Upper lobe of left lung (tissue), 6 donors: ENCODE data around the gene MMP19. TPM values are rescaled to one million over a fixed set of nuclear protein-coding genes. Genes with fewer than 3 reads are reported as not detected.

Source experiments
- ATAC-seq, 2 donors: fragments of 200-7000 bp; cut with Tn5 transposase; one replicate each; pipeline ENCODE4 v1.9.1; 2022; ENCODE audit warnings: mild to moderate bottlenecking in 2 of 2, moderate library complexity in 2 of 2; ENCODE audit not compliant: low FRiP score in 2 of 2
- DNase-seq, 2 donors: peaks; one replicate each; pipeline ENCODE4 v3.0.0-alpha.2; 2019 to 2020
- H3K27ac ChIP-seq, 4 donors: fragments of 200-600 bp; sonication (generic); one replicate each; pipeline ENCODE4 v1.5.1; 2016 to 2019
- H3K27me3 ChIP-seq, 4 donors: fragments of 200-600 bp; sonication (generic); one replicate each; pipeline ENCODE4 v1.5.1; 2017 to 2019
- H3K36me3 ChIP-seq, 4 donors: fragments of 200-600 bp; sonication (generic); one replicate each; pipeline ENCODE4 v1.5.1; 2016 to 2019
- H3K4me1 ChIP-seq, 4 donors: fragments of 200-600 bp; sonication (generic); one replicate each; pipeline ENCODE4 v1.5.1; 2018 to 2019
- H3K4me3 ChIP-seq, 4 donors: fragments of 200-600 bp; sonication (generic); one replicate each; pipeline ENCODE4 v1.5.1; 2017 to 2019; ENCODE audit warnings: mild to moderate bottlenecking in 2 of 4, moderate library complexity in 1 of 4
- H3K9me3 ChIP-seq, 4 donors: fragments of 200-600 bp; sonication (generic); one replicate each; pipeline ENCODE4 v1.5.1; 2018 to 2019
- CTCF ChIP-seq, 6 experiments: fragments of 450-650 bp in 4 of 6; fragments of 200-600 bp in 2 of 6; sonication (generic) in 2 of 6; IDR thresholded peaks; one replicate each; pipeline ENCODE4 v1.5.1; 2016 to 2019; ENCODE audit warnings: antibody characterized with exemption in 6 of 6
- EP300 ChIP-seq, 4 donors: sonication (generic); formaldehyde crosslinking; IDR thresholded peaks; one replicate each; pipeline ENCODE4 v1.5.1; 2017; ENCODE audit warnings: antibody characterized with exemption in 4 of 4, control low read depth in 2 of 4
- POLR2A ChIP-seq, 4 donors: fragments of 450-650 bp; IDR thresholded peaks; one replicate each; pipeline ENCODE4 v1.5.1; 2016 to 2017; ENCODE audit warnings: antibody characterized with exemption in 4 of 4, mild to moderate bottlenecking in 2 of 4
- POLR2AphosphoS5 ChIP-seq, 2 donors: sonication (generic); formaldehyde crosslinking; IDR thresholded peaks; one replicate each; pipeline ENCODE4 v1.5.1; 2017; ENCODE audit warnings: antibody characterized with exemption in 2 of 2
- WGBS, 2 donors: methylation state at CpG; one replicate each; pipeline ENCODE4 v1.1.5; 2017 to 2018; 5-methylcytosine and 5-hydroxymethylcytosine counted together
- total RNA-seq, 6 donors: library from RNA; depleted of rRNA in 4 of 6; stranded (reverse); fragments of >200 nt in 4 of 6; gene quantifications; one replicate each; pipeline versions ENCODE4 v1.1.0 to v1.2.1, GENCODE V29; 2016 to 2021
- donor health status: DM: no; HTN: no; CAD: no; lungs with moderate emphysema.
- donor health status: DM: no; HTN: yes; CAD: no; lungs with severe emphysema.

Gene MMP19
- total RNA-seq, 6 donors from 2014 or later = 13.6 to 122 (median 42.3) TPM

DNA sequence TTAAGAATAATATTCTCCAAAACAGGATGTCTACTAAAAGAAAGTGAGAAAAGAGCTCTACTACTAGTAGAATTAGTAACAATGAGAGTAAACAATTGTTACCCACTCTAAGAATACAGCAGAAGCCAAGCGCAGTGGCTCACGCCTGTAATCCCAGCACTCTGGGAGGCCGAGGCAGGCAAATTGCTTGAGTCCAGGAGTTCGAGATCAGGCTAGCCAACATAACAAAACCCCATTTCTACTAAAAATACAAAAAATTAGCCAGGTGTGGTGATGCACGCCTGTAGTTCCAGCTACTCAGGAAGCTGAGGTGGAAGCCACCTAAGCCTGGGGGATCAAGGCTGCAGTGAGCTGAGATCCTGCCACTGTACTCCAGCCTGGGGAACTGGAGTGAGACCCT is 18.0 kb downstream of the MMP19 start:
- WGBS, 2 donors = 77 to 88% methylated on average over 5 of the region's 5 CpGs
- ATAC-seq = no peak
- peak overlapping the region in 1 of 4 donors; percentile 10 for H3K27ac ChIP-seq
- TF ChIP-seq EP300 (IDR thresholded peaks at IDR 0.05) = no peak
- no peak for DNase-seq
- H3K27me3 ChIP-seq = no peaks in the 10 kb centered on the region
- peaks cover 33 to 52% (median 42%) of the 10 kb centered on the region in 4 donors for H3K4me1 ChIP-seq
- no peak overlapping the region for H3K4me3 ChIP-seq
- no peaks in the 10 kb centered on the region for H3K9me3 ChIP-seq
- peaks cover 19 to 35% (median 29%) of the 10 kb centered on the region in 4 donors for H3K36me3 ChIP-seq

- peak overlapping the region in 1 of 4 donors; percentile 12 for H3K27ac ChIP-seq
- no peak overlapping the region for H3K4me3 ChIP-seq
- WGBS, 2 donors = 74 to 85% methylated on average over 4 of the region's 4 CpGs
- H3K9me3 ChIP-seq = no peaks in the 10 kb centered on the region
- ATAC-seq (no peak), DNase-seq (no peak)
- peaks cover 35 to 51% (median 44%) of the 10 kb centered on the region in 4 donors for H3K4me1 ChIP-seq
- H3K36me3 ChIP-seq = peaks cover 19 to 42% (median 31%) of the 10 kb centered on the region in 4 donors
- no peaks in the 10 kb centered on the region for H3K27me3 ChIP-seq
- no peak for TF ChIP-seq EP300 (IDR thresholded peaks at IDR 0.05)
- TF ChIP-seq POLR2A (IDR thresholded peaks at IDR 0.05) = no peak
- no peak for TF ChIP-seq CTCF (IDR thresholded peaks at IDR 0.05)
- TF ChIP-seq POLR2AphosphoS5 (IDR thresholded peaks at IDR 0.05) = no peak
Measured at GRCh38 chr12:55823419-55823818, 19.3 kb downstream of the MMP19 start.

DNA sequence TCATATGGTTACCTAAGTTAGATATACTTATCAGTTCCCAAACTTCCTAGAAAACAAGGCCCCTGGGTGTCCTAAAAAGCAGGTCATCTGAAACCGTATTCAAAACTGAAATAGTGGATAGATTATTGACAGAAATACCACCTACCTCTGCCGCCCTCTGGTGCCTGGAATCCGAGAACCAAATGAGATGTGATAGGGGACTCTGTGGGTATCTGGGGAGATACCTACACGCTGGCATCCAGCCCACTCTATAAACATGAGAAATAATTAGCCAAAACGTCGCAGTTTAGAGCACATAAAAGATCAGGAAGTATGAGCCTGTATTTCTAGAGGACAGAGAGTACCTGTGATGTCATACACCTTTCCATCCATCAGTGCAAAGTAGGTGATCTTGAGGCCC is 20.5 kb downstream of the MMP19 start:
- H3K27me3 ChIP-seq = no peaks in the 10 kb centered on the region
- H3K9me3 ChIP-seq = no peaks in the 10 kb centered on the region
- no peak for DNase-seq
- no peak overlapping the region for H3K27ac ChIP-seq
- TF ChIP-seq EP300 (IDR thresholded peaks at IDR 0.05) (no peak), POLR2A (IDR thresholded peaks at IDR 0.05) (no peak), POLR2AphosphoS5 (IDR thresholded peaks at IDR 0.05) (no peak), CTCF (IDR thresholded peaks at IDR 0.05) (no peak)
- peaks cover 24 to 41% (median 34%) of the 10 kb centered on the region in 4 donors for H3K4me1 ChIP-seq
- peaks cover 19 to 42% (median 31%) of the 10 kb centered on the region in 4 donors for H3K36me3 ChIP-seq
- ATAC-seq = no peak
- WGBS, 2 donors = 48% methylated on average over 6 of the region's 6 CpGs
- H3K4me3 ChIP-seq = no peak overlapping the region

- no peaks in the 10 kb centered on the region for H3K27me3 ChIP-seq
- TF ChIP-seq EP300 (IDR thresholded peaks at IDR 0.05) = no peak
- TF ChIP-seq POLR2AphosphoS5 (IDR thresholded peaks at IDR 0.05) = no peak
- no peak for TF ChIP-seq POLR2A (IDR thresholded peaks at IDR 0.05)
- no peak for TF ChIP-seq CTCF (IDR thresholded peaks at IDR 0.05)
- 97% methylated on average over 1 of the region's 1 CpG for WGBS, 2 donors
- peaks cover 18 to 38% (median 29%) of the 10 kb centered on the region in 4 donors for H3K4me1 ChIP-seq
- H3K4me3 ChIP-seq = no peak overlapping the region
- peaks cover 19 to 42% (median 31%) of the 10 kb centered on the region in 4 donors for H3K36me3 ChIP-seq
- no peaks in the 10 kb centered on the region for H3K9me3 ChIP-seq
- H3K27ac ChIP-seq = no peak overlapping the region
- DNase-seq = no peak
- ATAC-seq = no peak
Measured at GRCh38 chr12:55820679-55821078, 22.1 kb downstream of the MMP19 start.

GRCh38 chr12:55818886-55819285 is 23.9 kb downstream of the MMP19 start:
- no peak for DNase-seq
- no peaks in the 10 kb centered on the region for H3K27me3 ChIP-seq
- peaks cover 27 to 42% (median 35%) of the 10 kb centered on the region in 4 donors for H3K4me1 ChIP-seq
- WGBS, 2 donors = 63 to 79% methylated on average over 6 of the region's 6 CpGs
- TF ChIP-seq EP300 (IDR thresholded peaks at IDR 0.05) (no peak), POLR2AphosphoS5 (IDR thresholded peaks at IDR 0.05) (no peak), CTCF (IDR thresholded peaks at IDR 0.05) (no peak), POLR2A (IDR thresholded peaks at IDR 0.05) (no peak)
- ATAC-seq = no peak
- H3K27ac ChIP-seq = peak overlapping the region; percentile 9 to 89 (median 84)
- peaks cover 19 to 54% (median 34%) of the 10 kb centered on the region in 4 donors for H3K36me3 ChIP-seq
- H3K4me3 ChIP-seq = peak overlapping the region in 3 of 4 donors; percentile 63 to 83 (median 76)
- no peaks in the 10 kb centered on the region for H3K9me3 ChIP-seq
